HG02610 (cell line): ENCODE measurements around the gene INPP4A.

Experiments
- ATAC-seq: cut with Tn5 transposase; IDR thresholded peaks from one replicate; pipeline ENCODE4 v1.9.1; 2021; ENCODE audit warnings: mild to moderate bottlenecking, moderate library complexity; ENCODE audit not compliant: unreplicated experiment

The INPP4A gene

GRCh38 chr2:98473995-98474780, 29.5 kb downstream of the INPP4A start:
- no peak for ATAC-seq

DNA sequence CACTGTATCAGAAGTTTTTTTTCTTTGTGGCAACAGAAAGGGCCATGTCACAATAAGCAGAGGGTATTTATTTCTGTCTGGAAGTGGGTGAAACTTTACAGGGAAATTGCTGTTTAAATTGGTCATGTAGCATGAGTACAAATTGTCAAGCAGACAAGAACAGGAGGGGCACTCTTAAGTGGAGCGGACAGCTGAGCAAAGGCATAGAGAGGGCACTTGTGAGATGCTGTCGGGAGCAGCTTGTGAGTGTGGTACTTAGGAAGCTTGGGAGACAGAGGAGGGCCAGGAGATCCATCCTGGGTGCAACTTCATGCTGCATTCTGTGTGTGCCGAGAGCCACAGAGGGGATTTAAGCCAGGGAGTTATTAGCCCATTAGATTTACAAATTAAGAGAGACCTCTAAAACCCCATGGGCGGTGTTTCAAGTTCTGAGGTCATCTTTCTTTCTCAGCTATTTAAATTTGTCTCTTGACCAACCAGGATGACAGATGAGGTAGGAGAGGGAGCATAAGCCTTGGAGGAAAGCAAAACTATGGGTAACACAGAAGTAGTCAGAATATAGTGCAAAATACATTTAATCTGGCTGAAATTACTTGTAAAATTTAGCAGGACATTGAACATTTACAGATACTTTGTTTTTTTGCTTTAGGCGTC, 30.4 kb downstream of the INPP4A start:
- ATAC-seq, result no peak

GRCh38 chr2:98476192-98476868, 31.7 kb downstream of the INPP4A start:
- peak; percentile 50 for ATAC-seq

DNA sequence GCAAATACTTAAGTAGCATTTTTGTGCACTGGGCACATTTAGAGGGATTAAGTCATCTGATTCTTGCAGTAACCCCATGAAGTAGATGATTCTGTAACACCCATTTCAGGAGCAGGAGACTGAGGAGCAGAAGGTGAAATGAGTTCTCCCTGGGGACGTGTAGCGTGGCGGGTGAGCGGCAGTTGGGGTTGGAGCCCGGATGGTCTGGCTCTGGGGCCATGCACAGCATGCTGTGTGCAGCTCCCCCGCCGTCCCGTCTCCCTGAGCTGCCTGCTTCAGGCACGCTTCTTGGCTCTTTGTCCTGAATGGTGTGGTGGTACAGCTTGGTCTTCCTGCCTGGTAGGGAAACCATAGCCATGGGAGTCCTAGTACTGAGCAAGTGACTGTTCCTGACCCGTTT, 32.4 kb downstream of the INPP4A start:
- ATAC-seq, result no peak

GRCh38 chr2:98477506-98477905, 32.8 kb downstream of the INPP4A start:
- ATAC-seq, result no peak

GRCh38 chr2:98478088-98478551, 33.5 kb downstream of the INPP4A start:
- ATAC-seq, result no peak

- ATAC-seq, result no peak
Measured at GRCh38 chr2:98478907-98479306, 34.2 kb downstream of the INPP4A start.

- no peak for ATAC-seq
Measured at GRCh38 chr2:98479371-98479770, 34.7 kb downstream of the INPP4A start.

- ATAC-seq, result no peak
Measured at GRCh38 chr2:98479959-98480524, 35.4 kb downstream of the INPP4A start.

GRCh38 chr2:98480598-98480997, 35.9 kb downstream of the INPP4A start:
- no peak for ATAC-seq

GRCh38 chr2:98482362-98482761, 37.7 kb downstream of the INPP4A start:
- ATAC-seq, result no peak

DNA sequence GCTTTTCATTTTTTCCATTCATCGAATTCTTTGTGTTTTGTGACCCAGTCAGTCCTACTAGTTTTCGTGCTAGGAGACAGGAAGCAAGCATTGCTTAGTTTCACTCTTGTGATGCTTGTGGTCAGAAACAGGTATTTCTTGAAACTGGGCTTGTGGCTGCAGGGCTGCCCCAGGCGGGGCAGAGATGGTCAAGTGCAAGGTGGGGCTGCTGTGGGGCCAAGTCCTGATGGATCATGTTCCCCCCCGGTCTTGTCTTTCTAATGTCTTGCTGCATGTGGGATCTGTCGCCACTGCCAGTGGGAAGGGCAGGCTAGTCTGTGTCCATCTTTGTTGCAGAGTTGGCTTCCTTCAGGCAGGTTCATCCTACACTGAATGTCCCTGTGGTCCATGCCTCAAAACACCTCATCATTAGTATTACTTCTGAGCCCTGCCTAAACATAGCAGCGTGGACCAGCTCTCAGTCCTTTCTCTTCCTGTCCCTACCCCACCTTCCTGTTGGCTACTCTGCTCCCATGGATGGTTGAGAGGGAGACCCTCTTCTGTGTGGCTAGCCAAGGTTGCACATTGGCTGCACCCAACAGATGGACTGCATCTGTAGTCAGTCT, 38.7 kb downstream of the INPP4A start:
- ATAC-seq, result peak; percentile 66

DNA sequence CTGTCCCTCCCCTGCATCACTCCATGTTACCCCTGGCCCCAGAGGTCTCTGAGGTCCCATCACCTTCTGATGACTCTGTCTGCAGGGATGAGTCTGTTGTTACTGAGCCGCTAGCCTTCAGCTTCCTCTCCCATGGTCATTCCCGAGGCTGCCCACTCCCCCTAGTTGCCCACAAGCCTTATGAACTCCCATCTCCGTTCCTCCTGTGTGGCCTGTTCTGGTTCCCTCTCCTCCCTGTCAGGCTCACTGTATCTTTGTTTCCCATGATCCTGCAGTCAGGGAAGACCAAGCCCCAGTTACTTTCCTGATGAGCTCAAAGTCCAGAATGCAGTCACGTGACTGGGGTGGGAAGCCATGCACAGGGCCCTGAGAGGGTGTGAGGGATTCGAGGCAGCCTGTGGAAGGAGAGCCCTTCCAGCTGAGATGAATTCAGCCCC, 39.5 kb downstream of the INPP4A start:
- ATAC-seq, result no peak

- no peak for ATAC-seq
Measured at GRCh38 chr2:98484652-98485452, 40.2 kb downstream of the INPP4A start.

GRCh38 chr2:98485453-98485755, 40.7 kb downstream of the INPP4A start:
- ATAC-seq, result no peak

- no peak for ATAC-seq
Measured at GRCh38 chr2:98486374-98486981, 41.8 kb downstream of the INPP4A start.

- no peak for ATAC-seq
Measured at GRCh38 chr2:98487101-98487805, 42.6 kb downstream of the INPP4A start.

- peak; percentile 41 for ATAC-seq
Measured at GRCh38 chr2:98487806-98488189, 43.1 kb downstream of the INPP4A start.

- no peak for ATAC-seq
Measured at GRCh38 chr2:98488252-98488651, 43.6 kb downstream of the INPP4A start.
